ENCODE data around the gene GPRC5B. TPM values are rescaled to one million over a fixed set of nuclear protein-coding genes. Genes with fewer than 3 reads are reported as not detected.

The GPRC5B gene
- total and polyA plus RNA-seq, 2 donors (not counting 3 experiments of a cell fraction or from before 2014, with no cell fraction given) = 42.3 TPM

GRCh38 chr16:19890901-19891300 lies 6.3 kb upstream of the GPRC5B start:
- Histone ChIP-seq H3K9me3 (replicated peaks; ENCODE audit: control insufficient read depth, insufficient read depth, low read length) (no peaks in the 10 kb centered on the region), H3K9me1 (replicated peaks; ENCODE audit: control insufficient read depth, extremely low read depth, insufficient read depth, low read length) (no peaks in the 10 kb centered on the region), H3K4me3 (replicated peaks in 1 of 3; ENCODE audit: insufficient read depth in 1 of 3, low read depth in 1 of 3, low read length in 3 of 3) (no peak overlapping the region), H3K27ac (ENCODE audit: insufficient read depth, low read depth, low read length) (no peak overlapping the region), H3K9ac (replicated peaks; ENCODE audit: extremely low read depth, insufficient read depth, low read length) (no peak overlapping the region), H4K20me1 (replicated peaks; ENCODE audit: control insufficient read depth, extremely low read depth, insufficient read depth, low read length) (no peaks in the 10 kb centered on the region), H3K4me2 (ENCODE audit: insufficient read depth, low read length) (no peak overlapping the region), H3K27me3 (ENCODE audit: control insufficient read depth in 2 of 2, insufficient read depth in 2 of 2, low read length in 2 of 2) (no peaks in the 10 kb centered on the region), H2AFZ (ENCODE audit: low read depth, low read length) (no peak overlapping the region), H3K4me1 (ENCODE audit: control insufficient read depth, extremely low read depth, insufficient read depth, low read length) (peaks cover 5% of the 10 kb centered on the region), H3K36me3 (ENCODE audit: control insufficient read depth in 2 of 2, extremely low read depth in 1 of 2, insufficient read depth in 2 of 2, low read length in 2 of 2) (no peaks in the 10 kb centered on the region), H3K79me2 (ENCODE audit: control insufficient read depth, insufficient read depth, low read length) (no peaks in the 10 kb centered on the region)
- ChIA-PET POLR2A (no interaction called here), CTCF (interaction anchor here (0.8 to 2.6 kb wide), 6 partner anchors 9 to 335 kb away, joined by 3 to 13 read pairs (median 7); partner anchors contain the start of gene VPS35L)
- dilution Hi-C loops (cut with MboI; ENCODE audit: extremely low pct_ligation_motif_present, low sequenced_read_pairs) = no loop called here
- FAIRE-seq = no peak
- intact Hi-C loops (cut with micrococcal nuclease) = no loop called here
- no peak for TF ChIP-seq JUN (IDR thresholded peaks at IDR 0.05; ENCODE audit: borderline replicate concordance, insufficient read depth, insufficient read length, low read depth)
- TF ChIP-seq POLR2AphosphoS5 (IDR thresholded peaks at IDR 0.05; ENCODE audit: insufficient read depth, low read depth, low read length) = no peak
- no peak for TF ChIP-seq GATA2 (IDR thresholded peaks at IDR 0.05; ENCODE audit: insufficient read depth, insufficient read length, low read depth, low read length)
- TF ChIP-seq FOS (IDR thresholded peaks at IDR 0.05; ENCODE audit: borderline replicate concordance, insufficient read depth, low read length) = no peak
- no peak for TF ChIP-seq MYC (IDR thresholded peaks at IDR 0.05; ENCODE audit: low read depth, low read length)
- TF ChIP-seq EZH2 (IDR thresholded peaks at IDR 0.05; ENCODE audit: borderline replicate concordance, low read depth, low read length, severe bottlenecking) = no peak
- TF ChIP-seq CTCF (IDR thresholded peaks at IDR 0.05; ENCODE audit: extremely low read depth in 1 of 2, insufficient read depth in 1 of 2, low read depth in 1 of 2, low read length in 2 of 2) = no peak
- no peak for TF ChIP-seq POLR2A (IDR thresholded peaks at IDR 0.05; ENCODE audit: low read depth, low read length)
- no peak for TF ChIP-seq MAX (IDR thresholded peaks at IDR 0.05; ENCODE audit: insufficient read depth, insufficient read length)
- DNase-seq (ENCODE audit: low read depth, low spot score) = no peak
- BruUV-seq (replicated peaks) = no TSS peak

Data from endothelial cell of umbilical vein (primary cell).